ENCODE measurements around the gene MMP25.

MMP25 gene

DNA sequence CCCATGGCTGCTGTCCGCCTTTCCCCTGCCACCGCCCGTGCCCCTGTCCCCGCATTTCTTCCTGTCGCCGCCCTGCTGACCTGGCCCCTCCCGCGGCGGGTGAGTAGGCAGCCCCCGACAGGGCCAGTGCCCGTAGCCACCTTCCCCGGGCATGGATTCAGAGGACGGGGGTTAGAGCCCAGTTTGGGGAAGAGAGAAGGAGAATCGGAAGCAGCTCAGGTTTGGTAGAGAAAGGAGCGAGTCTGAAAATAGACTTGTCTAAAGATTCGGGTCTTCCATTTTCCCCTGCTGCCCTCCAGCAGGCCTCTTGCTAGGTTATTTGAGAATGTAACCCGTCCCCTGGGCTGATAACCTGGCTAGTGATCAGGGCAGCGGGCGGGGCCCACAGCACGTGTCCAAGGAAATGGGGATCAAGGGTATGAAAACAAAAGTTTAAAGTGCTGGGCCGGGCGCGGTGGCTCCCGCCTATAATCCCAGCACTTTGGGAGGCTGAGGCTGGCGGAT is 41.5 kb upstream of the MMP25 start:
- TF ChIP-seq, protein P1, sequence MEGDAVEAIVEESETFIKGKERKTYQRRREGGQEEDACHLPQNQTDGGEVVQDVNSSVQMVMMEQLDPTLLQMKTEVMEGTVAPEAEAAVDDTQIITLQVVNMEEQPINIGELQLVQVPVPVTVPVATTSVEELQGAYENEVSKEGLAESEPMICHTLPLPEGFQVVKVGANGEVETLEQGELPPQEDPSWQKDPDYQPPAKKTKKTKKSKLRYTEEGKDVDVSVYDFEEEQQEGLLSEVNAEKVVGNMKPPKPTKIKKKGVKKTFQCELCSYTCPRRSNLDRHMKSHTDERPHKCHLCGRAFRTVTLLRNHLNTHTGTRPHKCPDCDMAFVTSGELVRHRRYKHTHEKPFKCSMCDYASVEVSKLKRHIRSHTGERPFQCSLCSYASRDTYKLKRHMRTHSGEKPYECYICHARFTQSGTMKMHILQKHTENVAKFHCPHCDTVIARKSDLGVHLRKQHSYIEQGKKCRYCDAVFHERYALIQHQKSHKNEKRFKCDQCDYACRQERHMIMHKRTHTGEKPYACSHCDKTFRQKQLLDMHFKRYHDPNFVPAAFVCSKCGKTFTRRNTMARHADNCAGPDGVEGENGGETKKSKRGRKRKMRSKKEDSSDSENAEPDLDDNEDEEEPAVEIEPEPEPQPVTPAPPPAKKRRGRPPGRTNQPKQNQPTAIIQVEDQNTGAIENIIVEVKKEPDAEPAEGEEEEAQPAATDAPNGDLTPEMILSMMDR (IDR thresholded peaks at IDR 0.05; ENCODE audit: insufficient read depth, missing control alignments), result no peak
- no peak for FAIRE-seq
- DNase-seq (ENCODE audit: insufficient read length, low spot score), result no peak

DNA sequence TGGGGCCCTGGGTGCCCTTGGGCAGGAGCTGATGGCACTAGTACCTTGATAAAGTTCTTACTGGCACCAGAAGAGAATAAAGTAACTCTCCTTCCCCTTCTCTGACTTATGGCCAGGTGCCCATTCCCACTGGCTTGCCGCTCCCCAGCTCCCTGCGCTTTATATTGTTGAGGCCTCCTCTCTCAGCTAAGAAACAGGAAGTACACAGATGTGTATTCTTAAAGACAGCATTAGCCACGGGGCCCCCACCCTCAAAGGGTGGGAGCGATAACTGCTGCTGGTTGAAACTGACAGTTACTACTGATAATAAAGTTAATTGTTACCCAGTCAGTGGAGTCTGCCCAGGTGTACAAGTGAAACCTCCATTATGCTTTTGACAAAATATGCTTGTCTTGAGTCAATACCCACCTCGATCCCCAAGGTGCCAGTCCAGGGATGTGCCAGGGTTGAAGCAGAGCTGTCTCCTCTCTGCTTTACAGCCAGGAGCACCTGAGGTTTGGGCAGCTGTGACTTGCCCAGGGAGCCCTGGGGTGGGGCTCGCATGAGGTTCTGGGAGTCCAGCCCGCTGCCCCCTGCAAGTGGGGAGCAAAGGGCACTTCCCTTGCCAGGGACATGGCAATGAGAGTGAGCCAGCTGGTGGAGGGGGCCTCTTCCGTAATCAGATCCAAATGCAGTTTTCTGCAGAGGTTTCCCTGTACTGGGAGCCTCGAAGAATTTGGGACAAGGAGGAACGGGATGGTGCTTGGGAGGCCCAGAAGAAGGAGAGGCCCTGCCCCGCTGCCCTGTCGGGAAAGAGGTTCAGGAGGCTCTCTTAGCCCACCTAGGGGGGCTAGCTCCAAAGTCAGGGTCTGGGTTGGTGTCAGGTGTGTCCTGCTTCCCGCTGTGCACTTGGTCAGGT is 39.1 kb upstream of the MMP25 start:
- FAIRE-seq, result no peak
- DNase-seq (ENCODE audit: insufficient read length, low spot score), result no peak
- TF ChIP-seq, protein P1 (IDR thresholded peaks at IDR 0.05; ENCODE audit: insufficient read depth, missing control alignments), result no peak

DNA sequence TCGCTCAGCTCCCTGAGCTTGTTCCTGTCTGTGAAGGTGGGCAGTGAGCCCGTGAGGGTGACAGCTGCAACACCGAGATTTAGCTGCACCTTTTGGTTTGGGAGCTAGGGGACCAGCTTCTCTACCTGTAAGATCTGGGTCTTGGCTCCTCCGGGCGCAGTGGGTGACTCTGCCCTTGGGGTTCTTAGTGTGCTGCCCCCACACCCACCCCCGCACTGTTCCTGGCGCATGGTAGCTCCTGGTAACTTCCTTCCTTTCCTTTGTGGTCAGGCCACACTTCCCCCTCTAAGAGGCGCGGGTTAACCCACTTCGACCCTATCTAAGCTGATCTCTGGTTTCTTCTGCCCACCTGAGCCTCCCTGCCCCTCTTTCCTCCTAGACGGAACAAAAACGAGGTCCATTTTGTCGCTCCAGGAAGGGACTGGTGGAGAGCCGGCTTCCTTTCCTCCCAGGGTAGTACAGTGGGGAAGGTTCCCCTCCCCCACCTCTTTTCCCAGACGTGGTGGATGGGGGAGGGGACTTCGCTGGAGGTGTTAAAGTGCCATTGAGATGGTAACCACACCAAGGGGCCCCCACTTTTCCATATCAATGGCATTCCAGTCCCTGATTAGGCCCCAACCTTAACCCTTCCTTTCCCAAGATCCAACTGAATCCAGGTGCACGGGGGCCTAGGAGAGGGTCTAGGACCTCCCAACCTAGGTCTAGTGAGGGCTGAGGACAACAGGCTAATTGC is 38.2 kb upstream of the MMP25 start:
- DNase-seq (ENCODE audit: insufficient read length, low spot score) (no peak), FAIRE-seq (no peak)
- TF ChIP-seq, protein P1 (IDR thresholded peaks at IDR 0.05; ENCODE audit: insufficient read depth, missing control alignments), result no peak

DNA sequence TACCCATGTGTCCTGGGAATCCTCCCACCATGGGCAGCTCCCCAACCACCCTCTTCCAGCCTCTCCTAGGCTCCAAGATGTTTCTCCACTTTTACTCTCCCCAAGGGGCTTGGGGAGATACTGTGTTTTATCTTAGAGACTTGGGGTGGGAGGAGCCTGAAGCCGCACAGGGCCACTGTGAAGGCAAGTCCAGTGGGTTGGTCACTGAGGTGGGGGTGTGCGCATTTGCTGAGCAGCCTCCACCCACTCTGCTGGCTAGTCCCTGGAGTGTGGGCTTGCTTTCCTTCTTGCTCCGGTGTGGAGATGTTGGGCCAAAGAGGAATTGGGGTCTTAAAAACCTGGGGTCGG is 37.7 kb upstream of the MMP25 start:
- FAIRE-seq, result no peak
- TF ChIP-seq, protein P1 (IDR thresholded peaks at IDR 0.05; ENCODE audit: insufficient read depth, missing control alignments), result no peak
- DNase-seq (ENCODE audit: insufficient read length, low spot score), result no peak

DNA sequence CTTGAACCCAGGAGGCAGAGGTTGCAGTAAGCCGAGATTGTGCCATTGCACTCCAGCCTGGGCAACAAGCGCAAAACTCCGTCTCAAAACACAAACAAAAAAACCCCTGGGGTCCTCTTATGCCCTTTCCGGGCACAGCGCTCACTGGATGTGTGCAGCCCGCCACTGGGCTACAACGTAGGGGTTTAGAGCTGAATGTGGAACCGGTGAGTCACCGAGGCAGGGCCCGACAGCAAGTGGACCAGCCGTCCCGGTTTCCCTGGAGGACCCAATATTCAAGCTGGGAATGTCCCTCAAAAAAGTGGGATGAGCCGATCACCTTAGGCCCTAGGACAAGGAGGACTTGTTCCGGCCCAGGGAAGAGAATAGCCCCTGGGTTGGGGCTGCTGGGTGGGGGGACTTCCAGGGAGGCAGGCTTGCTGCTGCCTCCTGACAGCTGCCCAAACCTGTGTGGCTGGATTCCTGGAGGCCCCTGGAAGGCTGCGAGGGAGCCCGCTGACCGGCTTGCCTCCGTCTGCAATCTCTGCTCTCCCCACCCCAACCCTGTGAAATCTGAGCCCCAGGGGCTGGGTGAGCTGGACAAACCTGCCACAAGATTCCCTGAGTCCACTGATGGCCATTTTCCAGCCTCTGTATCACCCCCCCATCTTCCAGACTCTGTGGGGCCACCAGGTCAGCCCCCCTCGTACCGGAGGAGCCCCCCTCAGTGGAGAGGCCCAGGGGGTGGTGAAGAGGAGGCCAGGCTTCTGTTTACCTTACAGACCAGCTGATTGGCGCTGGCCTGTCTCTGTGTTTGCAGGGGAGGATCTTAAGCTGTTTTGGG is 36.6 kb upstream of the MMP25 start:
- TF ChIP-seq, protein P1 (IDR thresholded peaks at IDR 0.05; ENCODE audit: insufficient read depth, missing control alignments), result no peak
- DNase-seq (ENCODE audit: insufficient read length, low spot score) (no peak), FAIRE-seq (no peak)

DNA sequence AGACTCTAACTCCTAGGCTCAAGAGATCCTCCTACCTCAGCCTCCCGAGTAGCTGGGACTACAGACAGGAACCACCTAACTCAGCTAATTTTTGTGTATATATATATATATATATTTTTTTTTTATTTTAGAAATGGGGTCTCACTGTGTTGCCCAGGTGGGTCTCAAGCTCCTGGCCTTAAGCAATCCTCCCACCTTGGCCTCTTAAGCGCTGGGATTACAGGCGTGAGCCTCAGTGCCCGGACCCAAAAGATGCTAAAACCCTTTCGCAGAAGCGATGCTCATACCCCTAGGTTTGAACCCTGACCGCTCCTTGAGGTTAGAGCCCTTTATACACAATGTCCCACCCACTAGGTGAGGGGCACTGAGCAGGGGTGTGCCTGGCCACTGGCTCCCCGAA is 35.9 kb upstream of the MMP25 start:
- TF ChIP-seq, protein P1 (IDR thresholded peaks at IDR 0.05; ENCODE audit: insufficient read depth, missing control alignments), result no peak
- no peak for FAIRE-seq
- no peak for DNase-seq (ENCODE audit: insufficient read length, low spot score)

Measured in D721Med (cell line).